AG04450 (cell line): ENCODE measurements around the gene DNASE1L2. TPM values are rescaled to one million over a fixed set of nuclear protein-coding genes. Genes with fewer than 3 reads are reported as not detected.

Source experiments
- CTCF ChIA-PET: fragments of 300-600, 350-600 bp; formaldehyde crosslinking; extraction: SDS; loops from one replicate; lab custom pipeline; 2022; ENCODE audit warnings: antibody characterized with exemption, inconsistent platforms; lab: Charles Lee
- POLR2A ChIA-PET: fragments of 350-600 bp; formaldehyde crosslinking; extraction: SDS; loops from one replicate; lab custom pipeline; 2021; ENCODE audit warnings: antibody characterized with exemption, inconsistent platforms; lab: Yijun Ruan, JAX
- DNase-seq: peaks from one replicate; pipeline ENCODE4 v3.0.0-alpha.2; 2011; ENCODE audit warnings: low read depth, low spot score
- H3K27ac ChIP-seq: one replicate; pipeline ENCODE4 v1.5.1; 2012; ENCODE audit warnings: low read depth, low read length, control low read depth
- H3K27me3 ChIP-seq: one replicate; pipeline ENCODE4 v1.6.0; 2012; ENCODE audit warnings: low read length; ENCODE audit not compliant: control insufficient read depth, insufficient read depth
- H3K4me3 ChIP-seq: 2 replicates; pipeline ENCODE4 v1.5.1; 2011; ENCODE audit warnings: mild to moderate bottlenecking, low read depth, low read length, control low read depth
- H3K9me3 ChIP-seq: 2 replicates; pipeline ENCODE4 v1.5.1; 2012; ENCODE audit warnings: low read length; ENCODE audit not compliant: control insufficient read depth, insufficient read depth
- CTCF ChIP-seq: IDR thresholded peaks from 2 replicates; pipeline ENCODE4 v1.5.1; 2011; ENCODE audit warnings: low read depth, low read length, control low read depth, inconsistent platforms
- polyA plus RNA-seq: library from polyadenylated mRNA; depleted of rRNA; stranded (reverse); fragments of >200 nt; gene quantifications from 2 replicates; pipeline ENCODE4 v1.2.3, GENCODE V29; 2011

The DNASE1L2 gene
- polyA plus RNA-seq, 1 experiment, result 0.14 TPM

GRCh38 chr16:2273484-2273883 lies 37.2 kb downstream of the DNASE1L2 start:
- POLR2A ChIA-PET, result interaction anchor here (0.7 kb wide), 1 partner anchor 1642 kb away, joined by 5 read pairs; no protein-coding TSS in a partner anchor
- TF ChIP-seq CTCF, result no peak
- DNase-seq, result no peak
- Histone ChIP-seq H3K4me3 (no peak overlapping the region), H3K27ac (no peak overlapping the region), H3K27me3 (peaks cover 31% of the 10 kb centered on the region), H3K9me3 (no peaks in the 10 kb centered on the region; the same call in 1 of the 2 replicates)
- CTCF ChIA-PET, result no interaction called here

- CTCF ChIA-PET, result no interaction called here
- no peaks in the 10 kb centered on the region; the same call in 1 of the 2 replicates for H3K9me3 ChIP-seq
- no peak overlapping the region for H3K4me3 ChIP-seq
- DNase-seq, result no peak
- no peak overlapping the region for H3K27ac ChIP-seq
- no peak for TF ChIP-seq CTCF
- H3K27me3 ChIP-seq, result peaks cover 35% of the 10 kb centered on the region
- POLR2A ChIA-PET, result interaction anchor here (0.5 kb wide), 1 partner anchor 96 kb away, joined by 4 read pairs; no protein-coding TSS in a partner anchor
These were observed 37.7 kb downstream of the DNASE1L2 start for GRCh38 chr16:2273931-2274330.

- POLR2A ChIA-PET, result no interaction called here
- peaks cover 47% of the 10 kb centered on the region for H3K27me3 ChIP-seq
- CTCF ChIA-PET, result no interaction called here
- H3K9me3 ChIP-seq, result no peaks in the 10 kb centered on the region; the same call in 1 of the 2 replicates
- DNase-seq, result no peak
- no peak overlapping the region for H3K4me3 ChIP-seq
- no peak overlapping the region for H3K27ac ChIP-seq
- TF ChIP-seq CTCF, result no peak
These were observed 39.5 kb downstream of the DNASE1L2 start for GRCh38 chr16:2275476-2276367.

GRCh38 chr16:2276368-2277195 lies 40.3 kb downstream of the DNASE1L2 start:
- ChIA-PET CTCF (no interaction called here), POLR2A (no interaction called here)
- no peak for DNase-seq
- H3K27me3 ChIP-seq, result peaks cover 54% of the 10 kb centered on the region
- no peaks in the 10 kb centered on the region; the same call in 1 of the 2 replicates for H3K9me3 ChIP-seq
- TF ChIP-seq CTCF, result no peak
- H3K4me3 ChIP-seq, result no peak overlapping the region
- no peak overlapping the region for H3K27ac ChIP-seq
